ENCODE data around the gene ZC3HAV1. TPM values are rescaled to one million over a fixed set of nuclear protein-coding genes. Genes with fewer than 3 reads are reported as not detected.
"Not testable (repeated sequence)": the region's sequence is repeated elsewhere in the genome, so short reads cannot be mapped to it uniquely, and the experiment has no call there.

The ZC3HAV1 gene
- total RNA-seq: 100 to 1,000 TPM; 125 to 139 TPM

GRCh38 chr7:139109188-139109982 lies at the start of gene ZC3HAV1:
ZC3HAV1 (minus strand) TSS chr7:139109720; CDS start chr7:139109331, 389 bp downstream.
- peak; percentile 95 for DNase-seq
- H3K27me3 Mint-ChIP-seq: no peaks in the 10 kb centered on the region
- peak within 1 kb of the TSS; percentile 92 for H3K27ac Mint-ChIP-seq
- CTCF ChIA-PET: interaction anchor here (1.2 kb wide), 1 partner anchor 15 kb away, joined by 8 read pairs; no protein-coding TSS in a partner anchor
- H3K4me1 Mint-ChIP-seq: peaks cover 25% of the 10 kb centered on the region
- peaks cover 37% of the 10 kb centered on the region for H3K36me3 Mint-ChIP-seq
- peak within 1 kb of the TSS; percentile 100 for H3K4me3 Mint-ChIP-seq
- H3K9me3 Mint-ChIP-seq (ENCODE audit: low read depth): no peaks in the 10 kb centered on the region
- ATAC-seq: peak; percentile 82

- Mint-ChIP-seq H3K9me3 (ENCODE audit: low read depth) (no peaks in the 10 kb centered on the region), H3K27me3 (no peaks in the 10 kb centered on the region), H3K36me3 (peaks cover 5% of the 10 kb centered on the region), H3K4me3 (no peak overlapping the region), H3K27ac (no peak overlapping the region), H3K4me1 (peaks cover 9% of the 10 kb centered on the region)
- CTCF ChIA-PET: no interaction called here
- no peak for DNase-seq
- ATAC-seq: peak; percentile 27
These were observed 44.3 kb upstream of the ZC3HAV1 start for GRCh38 chr7:139153832-139154231.

DNA sequence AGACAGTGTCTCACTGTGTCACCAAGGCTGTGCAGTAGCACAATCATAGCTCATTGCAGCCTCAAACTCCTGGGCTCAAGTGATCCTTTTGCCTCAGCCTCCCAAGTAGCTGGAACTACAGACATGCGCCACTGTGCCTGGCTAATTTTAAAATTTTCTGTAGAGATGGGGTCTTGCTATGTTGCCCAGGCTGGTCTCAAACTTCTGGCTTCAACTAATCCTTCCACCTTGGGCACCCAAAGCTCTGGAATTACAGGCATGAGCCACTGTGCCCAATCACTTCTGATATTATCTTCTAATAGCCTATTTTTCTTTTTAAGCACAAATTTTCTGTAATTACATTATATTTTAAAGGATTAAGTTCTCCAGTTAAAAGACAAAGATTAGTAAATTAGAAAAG lies 42.6 kb upstream of the ZC3HAV1 start:
- Mint-ChIP-seq H3K36me3 (peaks cover 6% of the 10 kb centered on the region), H3K27me3 (no peaks in the 10 kb centered on the region), H3K27ac (no peak overlapping the region), H3K4me1 (peaks cover 9% of the 10 kb centered on the region), H3K9me3 (ENCODE audit: low read depth) (no peaks in the 10 kb centered on the region), H3K4me3 (no peak overlapping the region)
- ATAC-seq (no peak), DNase-seq (no peak)
- CTCF ChIA-PET: no interaction called here

DNA sequence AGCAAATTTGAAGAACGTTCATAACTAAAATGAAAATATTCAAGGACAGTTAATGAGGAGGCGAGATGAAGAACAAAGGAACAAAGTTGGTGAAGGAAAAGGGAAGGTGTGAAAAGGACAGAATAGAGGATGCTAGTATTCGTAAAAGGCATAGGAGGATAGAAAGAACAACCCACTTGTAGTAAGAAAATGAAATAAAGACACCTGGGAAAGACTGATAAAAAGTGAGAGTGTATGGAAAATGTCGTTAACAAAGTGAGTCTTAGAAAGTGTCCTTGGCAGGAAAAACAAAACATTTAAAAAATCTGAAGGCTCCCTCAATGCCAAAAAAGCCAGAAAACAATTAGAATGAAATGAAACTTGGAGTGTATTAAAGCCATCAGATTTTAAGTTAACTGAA lies 29.6 kb upstream of the ZC3HAV1 start:
- CTCF ChIA-PET: no interaction called here
- no peak overlapping the region for H3K27ac Mint-ChIP-seq
- no peaks in the 10 kb centered on the region for H3K9me3 Mint-ChIP-seq (ENCODE audit: low read depth)
- H3K36me3 Mint-ChIP-seq: peaks cover 5% of the 10 kb centered on the region
- H3K4me1 Mint-ChIP-seq: peaks cover 2% of the 10 kb centered on the region
- no peak overlapping the region for H3K4me3 Mint-ChIP-seq
- no peaks in the 10 kb centered on the region for H3K27me3 Mint-ChIP-seq
- DNase-seq: no peak
- no peak for ATAC-seq

GRCh38 chr7:139133335-139134139 lies 24.0 kb upstream of the ZC3HAV1 start:
- peak overlapping the region; percentile 78 for H3K4me3 Mint-ChIP-seq
- peak overlapping the region; percentile 66 for H3K27ac Mint-ChIP-seq
- peak; percentile 99 for ATAC-seq
- CTCF ChIA-PET: interaction anchor here (0.7 to 2.8 kb wide), 9 partner anchors 14 to 256 kb away, joined by 3 to 10 read pairs (median 4); no protein-coding TSS in a partner anchor
- DNase-seq: peak; percentile 92
- peaks cover 1% of the 10 kb centered on the region for H3K36me3 Mint-ChIP-seq
- H3K4me1 Mint-ChIP-seq: peaks cover 18% of the 10 kb centered on the region
- H3K9me3 Mint-ChIP-seq (ENCODE audit: low read depth): no peaks in the 10 kb centered on the region
- peaks cover 2% of the 10 kb centered on the region for H3K27me3 Mint-ChIP-seq

GRCh38 chr7:139132887-139133286 lies 23.4 kb upstream of the ZC3HAV1 start:
- ATAC-seq: no peak
- H3K27ac Mint-ChIP-seq: no peak overlapping the region
- peaks cover 18% of the 10 kb centered on the region for H3K4me1 Mint-ChIP-seq
- H3K36me3 Mint-ChIP-seq: peaks cover 1% of the 10 kb centered on the region
- peaks cover 4% of the 10 kb centered on the region for H3K27me3 Mint-ChIP-seq
- no peaks in the 10 kb centered on the region for H3K9me3 Mint-ChIP-seq (ENCODE audit: low read depth)
- CTCF ChIA-PET: interaction anchor here (0.6 to 2.8 kb wide), 7 partner anchors 13 to 255 kb away, joined by 3 to 10 read pairs (median 5); no protein-coding TSS in a partner anchor
- DNase-seq: no peak
- H3K4me3 Mint-ChIP-seq: peak overlapping the region; percentile 78

DNA sequence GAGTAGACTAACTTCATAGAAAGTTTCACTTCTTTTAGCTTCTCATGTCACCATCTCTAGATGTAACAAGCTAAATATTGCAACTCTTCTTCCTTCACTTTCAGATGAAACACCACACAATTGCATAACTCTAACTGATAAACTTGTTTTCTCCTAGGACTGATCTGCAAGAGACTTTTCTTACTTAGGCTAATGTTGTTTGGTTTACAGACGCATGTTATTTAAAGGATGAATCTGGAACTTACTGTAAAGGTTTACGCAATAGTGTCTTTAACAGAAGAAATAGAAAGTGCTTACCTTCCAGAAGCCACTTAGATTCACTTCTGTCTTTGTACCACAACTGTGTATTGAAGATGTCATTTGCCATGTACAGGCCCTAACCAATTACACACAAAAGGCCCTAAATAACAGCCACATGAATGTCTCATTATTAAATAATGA lies 22.1 kb upstream of the ZC3HAV1 start:
- H3K9me3 Mint-ChIP-seq (ENCODE audit: low read depth): no peaks in the 10 kb centered on the region
- H3K27me3 Mint-ChIP-seq: peaks cover 4% of the 10 kb centered on the region

DNA sequence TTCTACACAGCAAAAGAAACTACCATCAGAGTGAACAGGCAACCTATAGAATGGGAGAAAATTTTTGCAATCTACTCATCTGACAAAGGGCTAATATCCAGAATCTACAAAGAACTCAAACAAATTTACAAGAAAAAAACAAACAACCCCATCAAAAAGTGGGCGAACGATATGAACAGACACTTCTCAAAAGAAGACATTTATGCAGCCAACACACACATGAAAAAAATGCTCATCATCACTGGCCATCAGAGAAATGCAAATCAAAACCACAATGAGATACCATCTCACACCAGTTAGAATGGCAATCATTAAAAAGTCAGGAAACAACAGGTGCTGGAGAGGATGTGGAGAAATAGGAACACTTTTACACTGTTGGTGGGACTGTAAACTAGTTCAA lies 20.3 kb upstream of the ZC3HAV1 start:
- CTCF ChIA-PET, H3K36me3 Mint-ChIP-seq: not testable (repeated sequence)

More for the DNA sequence above, 22.1 kb upstream of the ZC3HAV1 start:
- peaks cover 27% of the 10 kb centered on the region for H3K4me1 Mint-ChIP-seq
- no peak overlapping the region for H3K27ac Mint-ChIP-seq
- DNase-seq (no peak), ATAC-seq (no peak)
- peaks cover 1% of the 10 kb centered on the region for H3K36me3 Mint-ChIP-seq
- CTCF ChIA-PET: interaction anchor here (0.9 to 2.5 kb wide), 3 partner anchors 12 to 229 kb away, joined by 3 to 7 read pairs (median 3); no protein-coding TSS in a partner anchor
- no peak overlapping the region for H3K4me3 Mint-ChIP-seq

GRCh38 chr7:139127648-139128047 lies 18.1 kb upstream of the ZC3HAV1 start:
- Mint-ChIP-seq H3K36me3 (peaks cover 1% of the 10 kb centered on the region), H3K27me3 (peaks cover 4% of the 10 kb centered on the region), H3K4me3 (no peak overlapping the region), H3K4me1 (peaks cover 30% of the 10 kb centered on the region), H3K9me3 (ENCODE audit: low read depth) (no peaks in the 10 kb centered on the region), H3K27ac (no peak overlapping the region)
- peak; percentile 57 for ATAC-seq
- no peak for DNase-seq
- CTCF ChIA-PET: interaction anchor here (0.6 to 2.4 kb wide), 6 partner anchors 9 to 241 kb away, joined by 3 to 12 read pairs (median 8); no protein-coding TSS in a partner anchor

More for the DNA sequence above, 20.3 kb upstream of the ZC3HAV1 start:
- not testable (repeated sequence) for H3K27me3 Mint-ChIP-seq; ATAC-seq; DNase-seq; H3K4me3 Mint-ChIP-seq; H3K27ac Mint-ChIP-seq; H3K9me3 Mint-ChIP-seq (ENCODE audit: low read depth)
- H3K4me1 Mint-ChIP-seq: peaks cover 30% of the 10 kb centered on the region

DNA sequence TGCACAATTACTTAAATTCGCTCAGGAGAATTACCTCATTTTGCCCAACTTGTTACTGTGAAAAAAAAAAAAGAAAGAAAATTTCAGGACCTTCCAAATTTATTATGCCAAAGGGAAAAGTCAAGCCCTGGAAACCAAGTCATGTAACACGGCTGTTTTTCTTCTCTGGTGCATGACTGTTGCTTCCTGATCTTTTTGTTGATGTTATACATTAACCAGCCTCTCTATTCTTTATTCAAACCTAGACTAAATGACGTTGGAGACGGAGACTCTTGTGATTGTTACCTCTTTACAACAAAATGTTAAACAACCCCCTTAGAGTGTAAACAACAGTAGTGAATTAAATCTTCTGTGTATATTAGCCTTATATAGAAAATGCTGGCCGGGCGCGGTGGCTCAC lies 16.1 kb upstream of the ZC3HAV1 start:
- Mint-ChIP-seq H3K4me1 (peaks cover 26% of the 10 kb centered on the region), H3K27ac (no peak overlapping the region), H3K4me3 (no peak overlapping the region), H3K9me3 (ENCODE audit: low read depth) (no peaks in the 10 kb centered on the region), H3K36me3 (peaks cover 1% of the 10 kb centered on the region), H3K27me3 (peaks cover 4% of the 10 kb centered on the region)
- ATAC-seq (no peak), DNase-seq (no peak)
- CTCF ChIA-PET: no interaction called here

DNA sequence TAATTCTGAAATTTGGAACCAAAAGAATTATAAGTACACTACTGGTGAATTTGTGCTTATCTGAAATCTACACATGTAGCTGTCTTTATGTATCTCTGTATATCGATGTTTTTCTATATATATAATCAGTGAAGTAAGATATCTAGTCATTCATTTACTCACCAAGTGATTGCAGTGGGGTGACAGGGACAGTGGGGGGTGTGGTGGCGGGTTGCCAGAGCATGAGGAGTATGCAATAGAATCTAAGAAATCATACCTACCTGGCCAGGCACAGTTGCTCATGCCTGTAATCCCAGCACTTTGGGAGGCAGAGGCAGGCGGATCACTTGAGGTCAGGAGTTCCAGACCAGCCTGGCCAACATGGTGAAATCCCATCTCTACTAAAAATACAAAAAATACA lies 15.5 kb upstream of the ZC3HAV1 start:
- H3K4me1 Mint-ChIP-seq: peaks cover 26% of the 10 kb centered on the region
- H3K36me3 Mint-ChIP-seq; H3K27ac Mint-ChIP-seq; DNase-seq; CTCF ChIA-PET; H3K9me3 Mint-ChIP-seq (ENCODE audit: low read depth); H3K27me3 Mint-ChIP-seq; ATAC-seq; H3K4me3 Mint-ChIP-seq: not testable (repeated sequence)

DNA sequence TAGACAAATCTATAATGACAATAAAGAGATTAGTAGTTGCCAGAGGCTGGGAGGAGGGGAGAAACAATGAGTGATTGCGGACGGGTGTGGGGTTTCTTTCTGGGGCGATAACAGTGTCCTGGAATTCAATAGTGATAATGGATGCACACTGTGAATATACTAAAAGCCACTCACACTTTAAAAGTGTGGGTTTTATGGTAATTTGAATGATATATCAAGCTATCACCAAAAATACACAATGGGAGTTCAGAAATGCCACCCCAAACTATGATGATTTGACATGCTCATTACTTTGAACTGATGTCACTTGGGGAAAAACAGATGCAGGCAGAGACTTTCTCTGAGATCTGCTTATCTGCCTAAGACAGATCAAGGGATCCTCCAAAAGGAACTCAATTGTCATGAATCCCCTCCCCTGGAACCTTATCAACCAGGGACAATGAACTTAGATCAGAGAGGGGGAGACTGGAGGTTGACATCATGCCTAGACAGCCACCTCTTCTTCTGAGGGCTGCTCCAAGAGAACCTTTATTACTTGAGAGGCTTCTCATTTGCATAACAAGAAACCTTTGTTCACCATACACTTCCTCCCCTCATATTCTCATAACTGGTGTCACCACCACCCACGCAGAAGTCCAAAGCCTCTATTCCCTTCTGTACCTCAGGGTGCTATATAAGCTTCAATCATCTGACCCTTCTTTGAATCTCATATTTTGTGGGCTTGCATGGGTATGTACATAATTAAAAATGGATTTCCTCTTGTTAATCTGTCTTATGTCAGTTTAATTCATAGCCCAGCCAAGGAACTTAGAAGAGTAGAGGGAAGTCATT lies 14.8 kb upstream of the ZC3HAV1 start:
- DNase-seq (no peak), ATAC-seq (no peak)
- H3K36me3 Mint-ChIP-seq: no peaks in the 10 kb centered on the region
- no peaks in the 10 kb centered on the region for H3K9me3 Mint-ChIP-seq (ENCODE audit: low read depth)
- H3K4me3 Mint-ChIP-seq: no peak overlapping the region
- H3K27me3 Mint-ChIP-seq: peaks cover 4% of the 10 kb centered on the region
- CTCF ChIA-PET: no interaction called here
- H3K4me1 Mint-ChIP-seq: peaks cover 29% of the 10 kb centered on the region
- no peak overlapping the region for H3K27ac Mint-ChIP-seq

GRCh38 chr7:139119486-139119849 lies 9.9 kb upstream of the ZC3HAV1 start:
- Mint-ChIP-seq H3K4me1 (peaks cover 38% of the 10 kb centered on the region), H3K27me3 (no peaks in the 10 kb centered on the region), H3K9me3 (ENCODE audit: low read depth) (no peaks in the 10 kb centered on the region), H3K36me3 (no peaks in the 10 kb centered on the region), H3K27ac (peak overlapping the region; percentile 84), H3K4me3 (peak overlapping the region; percentile 66)
- no peak for ATAC-seq
- no peak for DNase-seq
- CTCF ChIA-PET: interaction anchor here (0.9 to 2.9 kb wide), 9 partner anchors 8 to 233 kb away, joined by 3 to 15 read pairs (median 5); a partner anchor contains a TSS

All from activated CD8-positive, alpha-beta memory T cell treated with anti-CD3 and anti-CD28 coated beads, Interleukin-2, amount 10 ng/mL, durations not matched to agents 7 days and 5 days (primary cell).